HL-60/S4 treated with phorbol 12-myristate 13-acetate at 8.2 ng/mL for 4 days and 3 days (cell line): ENCODE results near the gene IL9.
"Not testable (repeated sequence)": the region's sequence is repeated elsewhere in the genome, so short reads cannot be mapped to it uniquely, and the experiment has no call there.

Experiments
- in situ Hi-C: fragments of 300-500 bp; cut with MboI; formaldehyde crosslinking; loops from 2 replicates; pipeline ENCODE4 v1.15.0; 2022; ENCODE audit warnings: low sequenced_read_pairs

Gene IL9

DNA sequence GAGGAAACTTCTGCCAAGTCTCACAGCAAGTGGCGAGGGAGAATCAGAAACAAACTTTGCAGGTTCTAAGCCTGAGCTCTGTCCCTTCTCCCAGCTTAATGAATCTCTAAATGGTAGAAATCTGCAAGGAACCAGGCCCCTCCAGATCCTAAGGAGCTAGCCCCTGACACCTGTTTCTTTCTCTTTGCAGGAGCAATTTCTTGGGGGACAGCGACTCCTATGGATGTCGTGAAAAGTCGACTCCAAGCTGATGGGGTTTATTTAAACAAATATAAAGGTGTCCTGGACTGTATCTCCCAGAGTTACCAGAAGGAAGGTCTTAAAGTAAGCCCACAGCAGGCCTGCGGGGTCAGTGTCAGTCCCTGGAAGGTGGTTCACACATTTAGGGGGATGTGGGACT, 21.8 kb downstream of the IL9 start:
- in situ Hi-C loops, result no loop called here

- in situ Hi-C loops, result no loop called here
Measured at GRCh38 chr5:135871268-135871915, 24.2 kb downstream of the IL9 start.

DNA sequence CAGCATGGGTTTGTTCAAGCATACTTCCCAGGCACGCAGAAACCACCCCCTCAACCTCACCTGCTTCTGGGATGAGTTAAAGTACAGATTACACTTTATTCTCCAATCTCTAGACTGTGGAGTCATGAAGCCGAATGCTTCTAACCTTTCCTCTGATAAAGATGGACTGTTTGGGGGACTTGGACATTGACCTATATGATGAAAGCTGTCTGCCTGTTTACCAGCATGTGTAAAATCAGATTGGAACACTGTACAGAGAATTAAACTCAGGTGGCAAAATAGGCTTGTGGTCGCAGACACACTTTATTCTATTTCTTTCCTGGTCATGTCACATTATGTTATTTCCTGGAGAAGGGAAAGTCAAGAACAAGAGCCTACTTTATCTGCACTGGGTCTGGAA, 25.7 kb downstream of the IL9 start:
- in situ Hi-C loops, result no loop called here

DNA sequence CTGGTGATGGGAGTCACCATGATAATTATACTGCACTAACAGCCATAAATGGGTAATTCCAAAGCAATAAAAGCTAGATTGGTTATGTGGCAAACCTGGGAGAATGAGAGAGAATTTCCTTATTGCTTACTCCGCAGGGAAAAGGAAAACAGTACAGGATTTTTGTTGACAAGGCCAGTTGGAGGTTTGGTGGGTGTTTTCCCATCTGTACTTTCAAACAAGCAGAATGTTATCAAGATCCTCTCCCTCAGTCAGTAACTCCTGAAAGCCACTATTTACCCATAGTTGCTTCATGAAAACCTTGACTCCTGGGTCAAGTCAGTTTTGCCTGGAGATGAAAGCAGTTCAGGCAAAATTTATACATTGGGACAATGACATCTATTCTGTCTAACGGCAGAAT, 26.4 kb downstream of the IL9 start:
- in situ Hi-C loops, result no loop called here

DNA sequence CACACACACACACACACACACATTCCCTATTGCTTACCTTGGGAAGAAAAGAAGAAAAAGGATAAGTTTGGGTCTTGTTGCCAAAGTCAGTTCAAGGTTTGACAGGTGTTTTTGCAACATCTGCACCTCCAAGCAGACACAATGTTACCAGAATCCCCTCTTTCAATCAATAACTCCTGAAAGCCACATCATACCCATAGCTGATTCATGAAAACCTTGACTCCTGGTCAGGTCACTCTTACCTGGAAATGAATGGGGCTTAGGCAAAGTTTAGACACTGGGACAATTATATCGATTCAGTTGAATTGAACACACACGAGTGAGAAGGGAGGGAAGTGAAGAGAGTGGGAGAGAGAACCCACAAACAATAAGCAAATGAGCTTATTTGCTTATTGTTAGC, 27.0 kb downstream of the IL9 start:
- in situ Hi-C loops, result no loop called here

DNA sequence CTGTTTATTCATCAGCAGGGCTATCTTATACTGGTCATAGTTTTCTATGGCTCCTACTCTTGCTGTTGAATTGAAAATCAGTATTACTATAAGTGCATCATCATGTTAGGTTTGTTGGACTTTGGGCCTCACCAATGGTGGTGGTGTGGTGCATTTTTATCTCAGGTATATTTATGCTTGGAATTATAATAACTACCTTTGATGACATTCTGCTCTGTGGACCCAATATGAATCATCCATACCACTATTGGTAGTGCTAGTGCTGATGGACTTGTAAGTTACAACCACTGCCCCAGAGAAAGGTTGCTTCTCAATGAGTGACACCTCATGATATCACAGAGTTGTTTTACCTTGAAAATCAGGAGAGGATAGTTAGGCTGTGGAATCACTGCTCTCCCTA, 28.0 kb downstream of the IL9 start:
- in situ Hi-C loops, result no loop called here

DNA sequence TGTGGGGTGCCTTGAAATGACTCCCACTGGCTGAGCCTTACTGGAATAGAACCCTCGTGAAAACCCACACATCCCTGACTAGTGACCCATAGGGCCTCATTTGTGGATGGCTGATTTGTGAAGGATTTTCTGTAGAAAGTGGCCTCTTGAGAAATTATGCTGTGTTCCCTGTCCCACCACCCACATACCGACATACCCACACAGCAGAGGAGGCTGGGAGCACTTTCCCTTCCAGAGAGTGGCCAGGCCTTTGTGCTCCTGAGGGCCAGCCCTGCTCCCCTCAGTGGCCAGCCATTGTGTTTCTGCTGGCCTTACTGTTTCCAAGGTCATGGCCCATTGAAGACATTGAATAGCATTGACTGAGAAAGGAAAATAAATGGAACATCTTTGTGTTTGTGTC, 29.6 kb downstream of the IL9 start:
- in situ Hi-C loops, result no loop called here

DNA sequence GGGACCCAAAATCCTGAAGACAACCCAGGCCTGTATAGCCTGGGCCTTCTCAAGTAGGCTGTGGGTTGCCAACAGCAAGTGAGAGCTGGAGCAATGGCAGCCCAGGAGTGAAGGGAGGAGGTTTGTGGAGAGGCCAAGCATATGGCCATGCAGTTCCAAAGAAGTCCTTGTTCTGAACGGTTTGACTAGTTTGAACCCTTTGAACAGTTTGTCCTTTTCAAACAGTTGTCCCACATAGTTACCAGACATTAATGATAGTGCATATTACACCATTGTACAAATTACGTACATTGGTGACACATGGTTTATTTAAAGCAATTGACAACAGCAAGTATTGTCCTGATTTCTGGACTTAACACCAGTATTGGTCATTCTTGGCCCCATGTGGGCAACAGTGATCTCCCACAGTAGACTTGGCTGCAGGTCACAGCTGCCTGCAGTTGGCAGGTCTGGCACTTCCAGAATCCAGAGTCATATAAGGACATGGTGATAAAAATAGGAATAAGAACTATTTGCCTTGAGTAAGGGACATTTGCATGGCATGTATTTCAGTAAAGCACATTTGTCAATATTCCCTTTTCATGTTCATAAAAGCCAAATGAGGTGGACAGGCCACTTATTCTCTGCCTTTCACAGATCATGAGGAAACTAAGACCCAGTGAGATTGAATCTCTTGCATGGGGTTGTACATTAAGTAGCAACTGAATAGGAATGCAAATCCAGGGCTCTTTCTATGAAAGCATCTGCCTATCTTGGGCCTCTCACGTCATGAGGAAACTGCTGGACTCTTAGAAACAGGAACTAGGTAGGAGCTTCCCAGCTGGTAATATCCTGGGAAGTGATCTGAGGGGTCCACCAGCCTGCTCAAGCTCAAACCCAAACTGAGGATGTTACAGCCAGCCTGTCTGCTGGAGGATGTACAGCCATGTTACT, 30.9 kb downstream of the IL9 start:
- in situ Hi-C loops, result no loop called here

DNA sequence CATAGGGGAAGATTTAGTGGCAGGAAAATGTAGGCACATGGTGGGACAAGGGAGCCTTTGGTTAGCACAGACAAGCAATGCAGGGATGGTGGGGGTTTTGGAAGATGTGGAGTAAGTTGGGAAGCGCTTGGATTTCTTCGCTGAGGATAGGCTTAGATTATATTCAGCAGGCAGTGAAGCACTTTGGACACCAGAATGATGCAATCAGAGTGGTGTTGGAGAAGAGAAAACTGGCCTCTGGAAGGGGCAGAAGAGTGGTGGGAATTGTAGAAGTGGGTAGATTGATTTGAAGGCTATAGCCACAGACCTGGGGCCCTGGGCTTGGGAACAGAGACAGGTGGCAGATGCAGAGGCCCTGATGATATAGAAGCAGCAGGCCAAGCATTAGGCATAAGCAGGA, 32.9 kb downstream of the IL9 start:
- in situ Hi-C loops, result no loop called here

- in situ Hi-C loops, result no loop called here
Measured at GRCh38 chr5:135862086-135862485, 33.6 kb downstream of the IL9 start.

DNA sequence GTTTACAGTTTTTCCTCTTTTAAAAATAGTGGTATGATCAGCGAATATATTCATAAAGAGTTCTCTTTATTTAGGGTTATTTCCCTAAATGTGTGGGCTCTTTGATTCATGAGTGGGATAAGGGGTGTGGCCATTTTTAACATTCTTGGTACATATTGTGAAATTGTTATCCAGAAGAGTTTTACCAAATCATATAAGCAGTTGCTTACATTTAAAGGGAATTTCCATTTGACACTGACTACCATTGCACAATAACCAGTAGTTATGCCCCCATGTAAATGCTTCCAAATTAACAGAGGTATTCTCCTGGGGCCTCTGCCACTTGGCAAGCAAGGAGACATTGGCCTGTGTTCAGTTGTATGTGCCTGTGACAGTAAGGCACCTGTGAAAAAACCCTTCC, 34.0 kb downstream of the IL9 start:
- in situ Hi-C loops, result no loop called here

DNA sequence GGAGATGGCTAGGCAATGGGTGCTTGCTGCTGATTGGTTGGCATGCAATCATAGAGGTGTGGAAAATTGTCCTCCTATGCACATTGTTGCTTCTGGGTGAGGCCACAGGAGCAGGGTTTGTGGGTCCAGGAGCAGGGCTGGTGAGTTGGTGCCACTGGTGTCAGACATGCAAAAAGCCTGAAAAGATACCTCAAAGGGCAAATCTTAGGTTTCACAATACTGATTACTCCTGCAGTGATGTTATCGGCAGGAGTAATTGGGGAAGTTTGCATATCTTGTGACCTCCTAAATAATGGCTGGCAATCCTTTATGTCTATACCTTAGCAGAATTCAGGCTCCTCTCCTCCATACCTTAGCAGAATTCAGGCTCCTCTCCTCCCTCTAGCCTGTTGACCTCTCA, 36.0 kb downstream of the IL9 start:
- in situ Hi-C loops, result no loop called here

DNA sequence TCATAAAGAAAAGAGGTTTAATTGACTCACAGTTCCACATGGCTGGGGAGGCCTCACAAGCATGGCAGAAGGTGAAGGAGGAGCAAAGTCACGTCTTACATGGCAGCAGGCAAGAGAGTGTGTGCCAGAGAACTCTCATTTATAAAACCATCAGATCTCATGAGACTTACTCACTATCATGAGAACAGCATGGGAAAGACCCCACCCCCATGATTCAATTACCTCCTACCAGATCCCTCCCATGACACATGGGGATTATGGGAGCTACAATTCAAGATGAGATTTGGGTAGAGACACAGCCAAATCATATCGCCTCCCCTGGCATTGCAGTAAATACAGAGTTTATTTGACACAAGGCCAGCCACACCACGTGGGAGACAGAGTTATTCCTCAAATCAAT, 36.5 kb downstream of the IL9 start:
- in situ Hi-C loops, result not testable (repeated sequence)

DNA sequence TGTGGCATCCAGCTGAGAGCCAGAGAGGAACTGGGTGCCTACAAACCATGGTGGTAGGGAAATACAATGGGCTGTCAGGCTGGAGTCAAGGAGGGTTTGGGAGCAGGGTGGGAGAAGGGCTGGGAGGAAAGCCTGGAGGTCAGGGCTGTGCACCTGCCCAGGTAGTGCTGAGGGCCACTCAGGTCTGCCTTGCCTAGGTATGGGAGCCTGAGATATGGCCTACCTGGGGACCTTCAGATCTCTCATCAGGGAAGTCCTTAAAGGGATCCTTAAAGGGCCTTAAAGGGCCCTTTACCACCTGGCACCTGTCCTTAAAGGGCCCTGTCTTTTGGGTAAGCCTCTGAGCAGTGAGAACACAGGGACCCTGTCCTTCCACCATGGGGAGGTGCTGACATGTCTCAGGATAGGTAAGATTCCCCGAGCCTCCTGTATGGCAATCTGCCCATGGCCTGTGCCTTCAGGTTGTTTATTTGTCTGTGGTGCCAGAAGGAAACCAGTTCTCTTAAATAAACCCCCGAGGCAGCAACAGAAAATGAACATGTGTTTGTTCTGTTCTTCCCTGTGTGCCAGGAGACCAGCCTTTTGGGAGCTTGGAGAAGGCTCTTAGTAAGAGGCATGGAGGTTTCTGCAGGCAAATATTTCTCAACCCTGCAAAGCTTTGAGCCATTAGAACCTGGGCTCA, 37.9 kb downstream of the IL9 start:
- in situ Hi-C loops, result no loop called here

DNA sequence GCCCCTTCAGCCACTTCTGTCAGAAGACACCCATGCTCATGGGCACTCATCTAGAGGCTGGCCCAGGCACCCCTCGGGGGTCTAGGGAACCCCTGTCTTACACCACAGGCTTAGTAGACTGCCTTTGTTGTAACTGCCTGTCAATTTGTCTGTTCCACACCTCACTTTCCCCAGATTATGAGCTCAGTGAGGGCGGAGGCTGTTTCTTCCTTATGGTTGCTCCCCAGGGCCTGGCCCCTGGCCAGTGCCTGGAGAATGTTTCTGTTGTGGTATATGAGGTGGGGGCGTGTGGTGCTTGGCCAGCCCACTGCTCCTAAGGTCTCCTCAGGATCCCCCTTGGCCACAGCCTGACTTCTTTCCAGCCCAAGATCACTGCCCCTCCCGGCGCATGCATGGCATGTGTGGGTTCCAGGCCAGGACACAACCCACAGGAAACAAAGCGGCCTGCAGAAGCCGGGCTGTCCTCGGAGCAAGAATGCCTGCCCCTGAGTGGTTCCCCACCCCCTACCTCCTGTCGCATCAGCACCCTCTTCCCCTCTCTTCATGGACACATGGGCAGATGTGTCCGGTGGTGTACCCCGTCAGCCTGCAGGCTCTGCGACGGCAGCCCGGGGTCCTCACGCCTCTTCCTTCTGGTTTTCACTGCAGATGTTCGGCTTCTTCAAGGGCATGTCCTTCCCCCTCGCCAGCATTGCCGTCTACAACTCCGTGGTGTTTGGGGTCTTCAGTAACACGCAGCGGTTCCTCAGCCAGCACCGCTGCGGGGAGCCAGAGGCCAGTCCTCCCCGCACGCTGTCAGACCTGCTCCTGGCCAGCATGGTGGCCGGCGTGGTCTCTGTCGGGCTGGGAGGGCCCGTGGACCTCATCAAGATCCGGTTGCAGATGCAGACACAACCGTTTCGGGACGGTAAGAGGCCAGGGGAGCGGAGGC, 43.5 kb downstream of the IL9 start:
- in situ Hi-C loops, result no loop called here

DNA sequence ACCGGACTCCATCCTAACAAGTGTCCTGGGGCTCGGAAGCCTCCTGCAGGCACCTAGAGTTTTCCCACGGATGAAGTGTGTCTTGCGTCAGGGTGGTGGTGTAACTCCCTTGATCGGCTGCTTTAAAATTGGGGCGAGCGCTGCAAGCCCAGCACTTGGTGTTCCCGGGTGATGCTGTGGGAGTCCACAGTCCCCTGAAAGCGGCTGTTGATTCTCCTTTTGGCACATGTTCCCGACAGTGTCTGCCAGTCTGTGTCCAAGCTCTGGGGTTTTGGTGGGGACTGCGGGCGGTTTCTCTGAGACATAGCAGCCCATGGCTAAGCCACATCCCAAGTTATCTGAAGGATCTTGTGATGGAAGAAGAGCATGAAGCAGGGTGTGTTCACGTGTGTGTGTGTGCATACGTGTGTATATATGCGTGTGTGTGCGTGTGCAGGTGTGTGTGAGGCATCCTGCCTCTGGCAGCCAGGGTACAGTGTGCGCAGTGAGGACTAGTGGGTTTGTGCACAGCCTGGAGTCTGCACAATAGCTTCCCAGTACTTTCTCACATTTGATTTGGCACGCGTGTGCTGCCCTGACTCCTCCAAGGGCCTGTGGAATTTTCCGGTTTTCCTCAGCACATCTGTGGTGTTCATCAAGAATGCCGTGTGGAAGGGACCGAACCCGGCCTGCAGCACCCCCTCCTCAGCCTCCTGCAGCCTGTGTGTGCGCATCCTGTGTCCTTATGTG, 44.3 kb downstream of the IL9 start:
- in situ Hi-C loops, result no loop called here

DNA sequence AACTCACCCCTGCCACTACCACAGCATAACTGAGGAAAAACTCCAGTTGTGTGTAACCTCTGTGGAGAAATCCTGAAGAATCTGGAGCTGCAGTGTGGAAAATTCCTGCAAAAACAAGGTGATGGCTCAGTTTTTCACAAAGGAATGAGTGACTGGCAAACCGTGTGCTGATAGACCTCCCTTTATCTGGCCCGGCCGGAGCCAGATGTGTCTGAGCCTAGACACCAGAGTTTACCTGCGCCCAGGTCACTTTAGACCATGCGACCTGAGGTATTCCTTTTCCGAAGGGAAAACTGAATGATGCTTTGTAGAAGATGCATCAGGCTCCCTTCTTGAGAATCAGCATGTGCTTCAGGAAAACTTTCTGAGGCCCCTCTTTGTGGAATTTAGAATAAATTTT, 45.0 kb downstream of the IL9 start:
- in situ Hi-C loops, result no loop called here

DNA sequence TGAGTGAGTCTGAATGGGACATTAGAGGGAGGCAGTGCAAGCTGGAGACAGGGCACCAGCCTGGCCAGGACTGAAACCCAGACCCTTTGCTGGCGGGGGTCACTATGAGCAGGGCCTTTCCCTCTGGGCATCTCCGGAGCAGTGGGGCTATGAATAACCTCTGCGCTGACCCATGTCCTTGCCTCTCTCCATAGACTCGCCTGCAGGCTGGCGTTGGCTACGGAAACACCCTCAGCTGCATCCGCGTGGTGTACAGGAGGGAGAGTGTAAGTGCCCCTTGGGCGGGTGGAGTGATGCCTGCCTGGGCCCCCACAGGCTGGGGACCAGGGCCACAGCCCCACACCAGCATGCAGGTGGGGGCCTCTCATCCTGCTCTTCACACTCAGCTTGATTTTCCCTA, 45.4 kb downstream of the IL9 start:
- in situ Hi-C loops, result no loop called here

DNA sequence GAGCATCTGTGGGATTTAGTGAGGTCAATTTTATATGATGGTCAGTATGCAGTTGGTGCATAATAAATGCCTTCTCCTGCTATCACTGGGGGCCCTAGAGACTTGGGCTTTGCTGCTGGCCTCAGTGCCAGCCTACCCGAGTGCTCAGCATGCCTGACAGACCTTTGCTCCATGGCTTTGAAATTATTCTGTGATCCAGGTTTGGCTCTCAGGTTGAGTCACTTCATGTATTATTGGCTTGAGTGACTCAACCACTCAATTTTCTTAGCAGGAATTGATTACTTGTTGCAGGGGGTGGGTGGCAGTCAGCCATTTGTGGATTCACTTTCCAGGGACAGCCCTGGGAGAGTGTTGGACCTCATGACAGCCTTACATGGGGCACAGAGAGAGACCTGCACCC, 47.7 kb downstream of the IL9 start:
- in situ Hi-C loops, result no loop called here

DNA sequence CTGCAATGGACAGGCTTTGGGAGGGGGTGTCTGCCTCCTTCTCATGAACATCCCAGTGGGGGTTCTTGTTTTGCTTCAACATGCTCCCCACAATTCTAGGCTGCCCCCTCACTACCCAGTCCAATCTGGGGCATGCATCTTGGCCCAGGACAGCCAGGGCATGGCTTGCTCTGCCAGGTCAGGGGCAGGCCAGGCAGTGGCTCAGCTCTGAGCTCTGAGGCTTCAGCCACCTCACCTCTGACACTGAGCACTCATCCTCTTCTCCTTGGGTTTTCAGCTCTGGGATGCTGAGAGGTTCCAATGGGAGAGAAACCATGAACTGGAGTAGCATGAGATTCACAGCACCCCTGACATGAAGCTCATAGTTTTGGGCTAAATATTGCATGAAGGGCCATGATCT, 49.3 kb downstream of the IL9 start:
- in situ Hi-C loops, result no loop called here
